ENCODE measurements around the gene TEKTIP1.

TEKTIP1 gene

DNA sequence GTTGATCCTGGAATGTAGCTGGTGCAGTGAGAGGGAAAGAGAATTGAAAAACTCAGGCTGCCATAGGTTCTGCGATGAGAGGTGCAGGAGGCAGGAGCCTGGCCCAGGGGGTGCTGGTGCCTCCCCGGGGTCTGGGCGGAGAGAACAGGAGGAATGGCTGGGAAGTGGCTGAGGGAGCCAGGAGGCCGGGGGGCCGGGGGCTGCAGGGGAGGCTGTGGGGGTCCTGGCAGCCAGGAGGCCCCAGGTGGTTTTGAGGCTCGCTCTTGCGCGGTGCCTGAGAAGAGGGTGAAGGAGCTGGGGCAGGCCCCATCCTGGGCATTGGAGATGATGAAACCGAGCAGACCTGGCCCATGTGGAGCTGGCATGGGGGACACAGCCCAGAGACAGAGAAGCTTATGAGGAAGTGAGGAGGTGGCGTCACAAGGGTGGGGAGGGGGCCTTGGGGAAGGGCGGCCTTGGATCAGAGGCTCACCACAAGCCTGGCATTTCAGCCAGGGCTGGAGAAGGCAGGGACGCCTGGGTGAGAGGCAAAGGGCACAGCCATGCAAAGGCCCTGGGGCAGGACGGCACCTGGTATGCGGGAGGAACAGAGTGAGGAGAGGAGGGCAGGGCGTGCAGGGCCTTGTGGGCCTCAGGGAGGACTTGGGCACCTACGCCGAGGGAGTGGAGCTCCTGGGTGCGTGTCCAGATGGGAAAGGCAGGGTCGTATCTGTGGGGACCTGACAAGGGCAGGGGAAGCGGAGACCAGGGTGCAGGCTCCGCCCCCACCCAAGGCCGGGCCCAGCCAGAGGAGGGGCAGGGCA, 1.3 kb upstream of the TEKTIP1 start:
- no peak for DNase-seq (ENCODE audit: low read depth in 2 of 2)

- DNase-seq (ENCODE audit: low read depth in 2 of 2) = no peak
Measured at GRCh38 chr19:3538258-3538929, 580 bp upstream of the TEKTIP1 start.

- no peak for DNase-seq (ENCODE audit: low read depth in 2 of 2)
Measured at GRCh38 chr19:3539756-3540118, 763 bp downstream of the TEKTIP1 start.

- DNase-seq (ENCODE audit: low read depth in 2 of 2) = no peak
Measured at GRCh38 chr19:3543150-3544057, 4.4 kb downstream of the TEKTIP1 start.

DNA sequence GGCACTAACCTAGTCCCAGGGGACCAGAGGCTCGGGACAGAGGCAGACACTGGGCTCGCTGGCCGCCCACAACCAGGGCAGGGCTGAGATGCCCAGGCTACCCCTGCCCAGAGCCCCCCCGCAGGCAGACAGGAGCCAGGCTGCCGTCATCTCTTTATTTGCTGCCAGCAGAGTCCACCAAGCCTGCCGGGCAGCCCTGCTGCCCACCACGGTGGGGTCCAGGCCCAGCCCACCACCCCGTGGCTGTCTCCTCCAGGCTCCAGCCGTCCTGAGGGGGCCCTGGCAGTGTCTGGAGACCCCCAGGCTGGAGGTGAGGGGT, 5.0 kb downstream of the TEKTIP1 start:
- DNase-seq (ENCODE audit: low read depth in 2 of 2) = no peak

GRCh38 chr19:3544742-3545668, 6.0 kb downstream of the TEKTIP1 start:
- peak in 1 of 2 experiments; percentile 11 for DNase-seq (ENCODE audit: low read depth in 2 of 2)

DNA sequence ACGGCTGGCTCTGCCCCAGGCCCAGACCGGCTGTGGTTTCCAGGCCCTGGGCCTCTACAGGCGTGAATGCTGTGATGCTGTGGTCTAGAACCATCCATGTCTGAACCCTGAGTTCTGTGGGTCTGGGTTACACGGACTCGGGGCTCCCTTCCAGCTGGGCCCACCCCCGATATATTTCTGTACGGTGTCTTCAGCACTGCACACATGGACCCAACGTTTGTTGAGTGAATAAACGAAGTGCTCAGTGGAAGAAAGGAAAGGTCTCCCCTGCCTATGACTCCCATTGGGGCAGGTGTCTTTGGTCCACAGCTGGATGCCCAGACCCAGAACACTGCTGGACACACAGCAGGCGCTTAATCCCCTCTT, 6.7 kb downstream of the TEKTIP1 start:
- no peak for DNase-seq (ENCODE audit: low read depth in 2 of 2)

- no peak for DNase-seq (ENCODE audit: low read depth in 2 of 2)
Measured at GRCh38 chr19:3546119-3546518, 7.1 kb downstream of the TEKTIP1 start.

- no peak for DNase-seq (ENCODE audit: low read depth in 2 of 2)
Measured at GRCh38 chr19:3547301-3547731, 8.3 kb downstream of the TEKTIP1 start.

DNA sequence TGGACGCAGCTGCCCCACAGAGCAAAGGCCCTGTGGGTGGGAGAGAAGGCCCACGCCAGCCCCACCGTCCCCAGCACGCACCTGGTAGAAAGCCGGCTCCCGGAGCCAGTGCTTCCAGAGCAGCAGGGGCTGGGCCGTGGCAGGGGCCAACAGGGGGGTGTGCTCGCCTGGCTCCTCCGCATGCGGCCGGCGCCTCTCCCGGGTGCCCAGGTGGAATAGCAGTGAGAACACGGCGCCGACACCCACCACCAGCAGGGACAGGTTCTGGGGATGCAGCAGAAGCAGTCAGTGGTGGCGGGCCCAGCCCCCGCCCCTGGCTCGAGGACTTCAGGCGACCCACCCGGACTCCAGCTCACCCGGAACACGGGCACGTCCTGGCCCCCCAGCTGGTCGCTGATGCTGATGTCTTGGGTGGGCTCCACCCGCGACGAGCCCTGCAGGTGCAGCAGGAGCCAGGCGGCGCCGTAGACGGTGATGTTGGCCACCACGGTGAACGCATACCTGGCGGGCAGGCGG, 8.9 kb downstream of the TEKTIP1 start:
- DNase-seq (ENCODE audit: low read depth in 2 of 2) = no peak

GRCh38 chr19:3548606-3549005, 9.6 kb downstream of the TEKTIP1 start:
- DNase-seq (ENCODE audit: low read depth in 2 of 2) = no peak

- no peak for DNase-seq (ENCODE audit: low read depth in 2 of 2)
Measured at GRCh38 chr19:3549816-3550215, 10.8 kb downstream of the TEKTIP1 start.

DNA sequence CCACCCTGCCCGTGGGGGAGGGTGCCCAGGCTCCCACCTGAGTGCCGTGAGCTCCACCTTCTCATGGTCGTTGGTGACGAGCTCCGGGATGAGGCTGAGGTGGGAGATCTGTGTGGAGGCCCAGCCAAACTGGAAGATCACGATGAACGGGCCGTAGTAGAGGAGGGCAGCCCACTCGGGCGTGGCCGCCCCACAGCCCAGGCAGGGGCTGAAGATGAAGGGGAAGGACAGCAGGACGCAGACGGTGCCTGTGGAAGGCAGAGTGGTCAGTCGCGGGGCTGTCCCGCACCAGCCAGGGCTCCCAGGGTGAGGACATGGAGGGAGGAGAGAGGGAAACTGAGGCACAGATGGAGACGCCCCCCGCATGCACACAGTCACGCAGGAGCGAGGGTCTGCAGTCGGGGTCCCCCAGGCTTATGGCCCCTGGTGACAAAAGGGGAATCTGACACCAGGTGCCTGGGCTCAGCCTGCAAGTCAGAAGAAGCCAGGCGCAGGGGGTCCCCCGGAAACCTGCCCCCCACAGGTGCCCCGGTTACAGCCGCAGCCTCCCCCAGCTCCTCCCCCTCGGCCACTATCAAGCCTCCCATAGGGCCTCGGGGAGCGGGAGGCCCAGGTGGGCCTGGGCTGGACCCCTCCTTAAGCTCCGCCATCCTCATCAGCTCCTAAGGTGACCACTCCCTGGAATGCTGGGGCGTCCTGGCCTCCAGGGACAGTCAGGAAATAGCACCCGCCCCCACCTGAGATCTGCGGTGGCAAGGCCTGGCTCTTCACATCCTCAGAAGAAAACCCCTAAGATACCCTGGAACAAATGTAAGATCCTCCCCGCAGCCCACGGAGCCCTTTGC, 12.2 kb downstream of the TEKTIP1 start:
- no peak for DNase-seq (ENCODE audit: low read depth in 2 of 2)

GRCh38 chr19:3551792-3552095, 12.8 kb downstream of the TEKTIP1 start:
- no peak for DNase-seq (ENCODE audit: low read depth in 2 of 2)

DNA sequence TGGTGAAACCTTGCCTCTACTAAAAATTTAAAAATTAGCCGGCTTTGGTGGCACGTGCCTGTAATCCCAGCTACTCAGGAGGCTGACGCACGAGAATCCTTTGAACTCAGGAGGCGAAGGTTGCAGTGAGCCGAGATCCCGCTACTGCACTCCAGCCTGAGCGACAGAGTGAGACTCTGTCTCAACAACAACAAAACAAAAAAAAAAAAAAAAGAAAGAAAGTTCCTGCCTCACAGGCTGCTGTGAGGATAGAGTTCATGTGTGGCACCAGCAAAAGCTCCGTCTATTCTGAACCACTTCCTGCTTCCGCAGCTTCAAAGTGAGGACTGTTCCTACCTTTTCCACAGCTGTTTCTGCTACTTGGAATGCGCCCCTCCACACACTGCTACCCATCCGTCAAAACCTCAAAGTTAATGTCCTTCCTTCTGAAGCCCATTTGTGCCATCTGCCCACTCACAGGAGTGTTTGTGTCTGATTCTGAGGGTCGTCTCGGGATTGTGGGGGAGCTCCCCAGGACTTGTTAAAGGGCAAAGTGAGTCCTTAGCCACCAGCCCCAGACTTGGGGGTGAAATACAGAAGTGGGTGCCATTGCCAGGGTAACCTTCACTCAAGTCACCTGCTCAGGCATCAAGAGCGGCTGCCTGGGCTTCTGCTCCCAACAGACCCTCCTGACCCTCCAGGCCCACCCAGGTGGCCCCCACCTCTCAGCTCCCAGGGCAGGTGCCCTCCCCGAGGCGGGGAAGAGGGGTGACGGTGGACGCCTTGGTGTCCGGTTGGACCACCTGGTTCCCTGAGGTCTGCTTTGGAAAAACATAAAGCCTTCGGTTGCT, 15.5 kb downstream of the TEKTIP1 start:
- DNase-seq (ENCODE audit: low read depth in 2 of 2) = no peak

DNA sequence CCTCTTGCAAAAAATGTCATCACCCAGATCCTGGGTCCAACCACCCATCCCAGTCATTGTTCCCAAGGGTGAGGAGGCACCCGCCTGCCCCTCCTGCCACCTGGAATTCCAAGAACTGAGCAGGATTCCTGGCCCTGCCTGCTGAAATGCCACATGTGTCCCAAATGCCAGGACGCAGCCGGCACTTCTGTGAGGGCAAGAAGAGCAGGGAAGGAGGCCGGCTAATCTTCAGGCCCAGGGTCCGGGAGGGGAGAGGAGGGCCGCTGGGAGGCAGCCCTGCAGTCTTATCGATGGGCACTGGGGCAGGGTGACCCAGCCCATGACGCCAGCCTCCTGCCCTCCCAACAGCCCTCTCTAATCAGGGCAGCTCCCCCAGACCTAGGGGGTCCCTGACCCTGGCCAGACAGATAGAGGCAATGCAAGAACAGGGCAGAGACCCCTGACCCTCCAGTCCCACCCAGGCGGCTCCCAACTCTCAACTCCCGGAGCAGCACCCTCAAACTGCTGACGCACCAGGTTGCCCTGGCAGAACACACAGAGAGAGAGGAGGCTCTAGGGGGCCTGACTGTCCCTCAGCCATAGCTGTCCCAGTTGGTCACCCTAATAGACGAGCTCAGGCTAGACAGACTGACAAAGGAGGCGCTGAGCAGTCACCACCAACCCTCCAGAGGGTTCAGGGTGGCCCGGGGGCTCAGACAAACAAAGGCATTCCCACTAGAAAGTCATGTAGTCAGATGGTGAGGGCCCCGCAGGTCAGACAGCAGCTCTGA, 16.9 kb downstream of the TEKTIP1 start:
- DNase-seq (ENCODE audit: low read depth in 2 of 2) = no peak

DNA sequence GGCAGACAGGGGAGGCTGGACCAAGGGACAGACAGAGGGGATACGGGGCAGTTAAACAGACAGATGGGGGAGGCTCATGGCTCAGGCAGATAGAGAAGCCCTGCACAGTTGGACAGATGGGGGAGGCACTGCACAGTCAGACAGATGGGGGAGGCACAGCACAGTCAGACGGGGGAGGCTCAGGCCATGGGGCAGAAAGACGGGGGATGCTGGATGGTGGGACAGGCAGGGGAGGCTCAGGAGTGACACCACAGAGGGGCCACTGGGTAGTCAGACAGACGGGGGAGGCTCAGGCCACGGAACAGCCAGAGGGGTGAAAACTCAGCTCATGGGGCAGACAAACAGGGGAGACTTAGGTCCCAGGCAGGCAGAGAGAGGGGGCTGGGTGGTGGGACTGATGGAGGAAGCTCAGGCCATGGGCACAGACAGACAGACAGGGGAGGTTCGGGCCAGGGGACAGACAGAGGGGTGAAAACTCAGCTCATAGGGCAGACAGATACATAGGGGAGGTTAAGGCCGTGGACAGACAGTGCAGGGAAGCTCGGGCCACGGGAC, 17.5 kb downstream of the TEKTIP1 start:
- DNase-seq (ENCODE audit: low read depth in 2 of 2) = no peak

DNA sequence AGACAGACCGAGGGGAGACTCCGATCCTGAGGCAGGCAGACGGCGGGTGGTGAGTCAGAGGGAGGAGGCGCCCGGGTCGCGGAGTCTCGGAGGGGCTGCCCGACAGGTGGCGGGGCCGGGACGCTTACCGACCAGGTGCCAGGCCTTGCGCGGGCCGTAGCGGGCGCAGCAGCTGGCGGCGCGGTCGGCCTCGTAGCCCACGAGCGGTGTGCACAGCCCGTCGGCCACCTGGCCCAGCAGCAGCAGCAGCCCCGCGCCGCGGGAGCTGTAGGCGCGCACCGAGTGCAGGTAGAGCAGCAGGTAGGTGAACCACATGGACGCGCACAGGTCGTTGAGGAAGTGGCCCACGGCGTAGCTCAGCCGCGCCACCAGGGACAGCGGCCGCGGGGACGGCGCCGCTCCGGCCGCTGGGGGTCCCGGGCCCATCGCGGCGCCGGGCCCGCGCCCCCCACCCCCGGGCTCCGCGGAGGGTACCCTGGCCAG, 18.0 kb downstream of the TEKTIP1 start:
- DNase-seq (ENCODE audit: low read depth in 2 of 2) = no peak

All from fibroblast of skin of left biceps (primary cell).